SK-N-SH (cell line): ENCODE measurements around the gene MT1X. TPM values are rescaled to one million over a fixed set of nuclear protein-coding genes. Genes with fewer than 3 reads are reported as not detected.

Source experiments
- CTCF ChIA-PET: fragments of 300-600, 350-600 bp; formaldehyde crosslinking; extraction: SDS; loops from one replicate; lab custom pipeline; 2021; lab: Yijun Ruan, JAX
- POLR2A ChIA-PET: fragments of 350-600 bp; sonication (Branson Sonifier 250); formaldehyde crosslinking; extraction: SDS; loops from one replicate; lab custom pipeline; 2020; ENCODE audit warnings: antibody characterized with exemption, inconsistent platforms; lab: Yijun Ruan, JAX
- DNase-seq: peaks from one replicate; pipeline ENCODE4 v3.0.0; 2012
- H2AFZ ChIP-seq: fragments of 200-600 bp; sonication (generic); 2 replicates; pipeline ENCODE4 v1.8.1; 2016; ENCODE audit warnings: antibody characterized with exemption, mild to moderate bottlenecking, low read depth
- H3F3A ChIP-seq: fragments of 200-600 bp; sonication (generic); replicated peaks from 2 replicates; pipeline ENCODE3; 2016; ENCODE audit warnings: antibody characterized with exemption, mild to moderate bottlenecking; ENCODE audit not compliant: insufficient read depth
- H3K27ac ChIP-seq, 2 experiments: fragments of 200-500 bp in 1 of 2; fragments of 200-600 bp in 1 of 2; sonication (Bioruptor generic) in 1 of 2; sonication (generic), shearing (Covaris generic) in 1 of 2; 2 replicates each; pipeline versions ENCODE4 v1.5.1 to v1.6.1; 2014 to 2016; ENCODE audit warnings: low read depth in 2 of 2, inconsistent platforms in 1 of 2, low read length in 1 of 2, mild to moderate bottlenecking in 1 of 2, mixed read lengths in 1 of 2
- H3K27me3 ChIP-seq: fragments of 200-600 bp; sonication (generic), shearing (Covaris generic); 2 replicates; pipeline ENCODE4 v1.6.1; 2016; ENCODE audit warnings: mixed run types; ENCODE audit not compliant: insufficient read depth
- H3K36me3 ChIP-seq, 2 experiments: fragments of 200-500 bp in 1 of 2; fragments of 200-600 bp in 1 of 2; sonication (Bioruptor generic) in 1 of 2; sonication (generic) in 1 of 2; replicated peaks in 1 of 2; 2 replicates each; pipeline versions ENCODE3 to v1.5.1; 2014 to 2016; ENCODE audit warnings: low read length in 1 of 2, mild to moderate bottlenecking in 1 of 2; ENCODE audit not compliant: insufficient read depth in 2 of 2, control insufficient read depth in 1 of 2
- H3K4me1 ChIP-seq, 2 experiments: fragments of 200-500 bp in 1 of 2; fragments of 200-600 bp in 1 of 2; sonication (Bioruptor generic) in 1 of 2; sonication (generic), shearing (Covaris generic) in 1 of 2; 2 replicates each; pipeline versions ENCODE4 v1.5.1 to v1.6.1; 2014 to 2016; ENCODE audit warnings: low read depth in 1 of 2, low read length in 1 of 2, mixed run types in 1 of 2; ENCODE audit not compliant: insufficient read depth in 2 of 2, control insufficient read depth in 1 of 2
- H3K4me2 ChIP-seq: fragments of 200-600 bp; sonication (generic), shearing (Covaris generic); 2 replicates; pipeline ENCODE4 v1.6.1; 2017; ENCODE audit warnings: mixed run types
- H3K4me3 ChIP-seq, 2 experiments: fragments of 200-500 bp in 1 of 2; fragments of 200-600 bp in 1 of 2; sonication (Bioruptor generic) in 1 of 2; sonication (generic), shearing (Covaris generic) in 1 of 2; 2 replicates each; pipeline versions ENCODE4 v1.5.1 to v1.8.1; 2014 to 2016; ENCODE audit warnings: low read depth in 2 of 2, inconsistent platforms in 1 of 2, low read length in 1 of 2, mild to moderate bottlenecking in 1 of 2, mixed read lengths in 1 of 2, moderate library complexity in 1 of 2
- H3K79me2 ChIP-seq: fragments of 200-600 bp; sonication (generic); 2 replicates; pipeline ENCODE4 v1.8.1; 2017; ENCODE audit warnings: mild to moderate bottlenecking; ENCODE audit not compliant: insufficient read depth
- H3K9ac ChIP-seq: fragments of 200-600 bp; sonication (generic); 2 replicates; pipeline ENCODE4 v1.6.1; 2017; ENCODE audit warnings: mixed run types
- H3K9me2 ChIP-seq: fragments of 200-600 bp; sonication (generic); 2 replicates; pipeline ENCODE4 v1.6.1; 2017; ENCODE audit warnings: mixed run types
- H3K9me3 ChIP-seq: fragments of 200-600 bp; sonication (generic); 2 replicates; pipeline ENCODE4 v1.6.1; 2017; ENCODE audit warnings: mixed run types, mild to moderate bottlenecking, moderate library complexity
- H4K20me1 ChIP-seq: fragments of 200-600 bp; sonication (generic); 2 replicates; pipeline ENCODE4 v1.6.1; 2017; ENCODE audit warnings: mild to moderate bottlenecking, mixed run types; ENCODE audit not compliant: insufficient read depth
- CHD2 ChIP-seq: fragments of 150-350 bp; IDR thresholded peaks from 2 replicates; pipeline ENCODE4 v1.6.1; 2018; ENCODE audit warnings: low read length; ENCODE audit not compliant: partially characterized antibody
- ELF1 ChIP-seq: IDR thresholded peaks from 2 replicates; pipeline ENCODE4 v1.4.0; 2012
- EP300 ChIP-seq, 2 experiments: IDR thresholded peaks; 2 replicates each; pipeline versions ENCODE4 v1.4.0 to v1.6.1; 2012; ENCODE audit warnings: borderline replicate concordance in 1 of 2, low read depth in 1 of 2, low read length in 1 of 2
- FOXJ3 ChIP-seq: sonication (generic); formaldehyde crosslinking; IDR thresholded peaks from 2 replicates; pipeline ENCODE4 v1.5.1; 2020; ENCODE audit warnings: mild to moderate bottlenecking, missing genetic modification reagents
- FOXM1 ChIP-seq: IDR thresholded peaks from 2 replicates; pipeline ENCODE4 v1.4.0; 2012; ENCODE audit warnings: low read depth, mild to moderate bottlenecking
- GATA2 ChIP-seq: sonication (generic); formaldehyde crosslinking; IDR thresholded peaks from 2 replicates; pipeline ENCODE4 v1.5.0; 2020; ENCODE audit warnings: mild to moderate bottlenecking, missing genetic modification reagents
- JUND ChIP-seq: IDR thresholded peaks from 2 replicates; pipeline ENCODE4 v1.4.0; 2012
- MEF2A ChIP-seq: IDR thresholded peaks from 2 replicates; pipeline ENCODE4 v1.4.0; 2012; ENCODE audit warnings: low read depth, borderline replicate concordance
- NFIC ChIP-seq: IDR thresholded peaks from 2 replicates; pipeline ENCODE4 v1.4.0; 2012; ENCODE audit warnings: borderline replicate concordance
- PBX3 ChIP-seq: IDR thresholded peaks from 2 replicates; pipeline ENCODE4; 2012
- POLR2AphosphoS5 ChIP-seq: IDR thresholded peaks from 2 replicates; pipeline ENCODE4 v1.6.1; 2012; ENCODE audit warnings: low read depth, low read length
- RAD21 ChIP-seq: IDR thresholded peaks from 2 replicates; pipeline ENCODE4 v1.6.1; 2012; ENCODE audit warnings: mild to moderate bottlenecking, low read length
- RCOR1 ChIP-seq: fragments of 150-350 bp; IDR thresholded peaks from 2 replicates; pipeline ENCODE4 v1.6.1; 2017; ENCODE audit warnings: antibody characterized with exemption, low read length
- SIN3A ChIP-seq: IDR thresholded peaks from 2 replicates; pipeline ENCODE4 v1.6.1; 2012; ENCODE audit warnings: low read depth, mild to moderate bottlenecking, low read length, moderate library complexity, borderline replicate concordance
- SMC3 ChIP-seq: IDR thresholded peaks from 2 replicates; pipeline ENCODE4 v1.6.1; 2012; ENCODE audit warnings: low read depth, low read length, improper control_type of control experiment
- TAF1 ChIP-seq: IDR thresholded peaks from 2 replicates; pipeline ENCODE4 v1.6.1; 2012; ENCODE audit warnings: low read depth, mild to moderate bottlenecking, low read length, moderate library complexity, borderline replicate concordance
- ZBTB33 ChIP-seq: IDR thresholded peaks from 2 replicates; pipeline ENCODE4 v1.4.0; 2012; ENCODE audit warnings: low read depth, borderline replicate concordance
- WGBS: methylation state at CpG from one replicate; pipeline ENCODE4 v1.1.6; 2017; ENCODE audit warnings: low lambda C conversion rate; 5-methylcytosine and 5-hydroxymethylcytosine counted together
- polyA plus RNA-seq, 3 experiments: library from polyadenylated mRNA; depleted of rRNA; stranded (reverse); fragments of >200 nt; gene quantifications; 2 replicates each; pipeline ENCODE4 v1.2.3, GENCODE V29; 2012
- TF ChIP-seq, protein P1 (sequence below): fragments of 150-350 bp; IDR thresholded peaks from 2 replicates; pipeline ENCODE4 v1.6.1; 2017; ENCODE audit warnings: antibody characterized with exemption, low read length, low read depth, borderline replicate concordance
- TF ChIP-seq, protein P2 (sequence below): fragments of 150-350 bp; IDR thresholded peaks from 2 replicates; pipeline ENCODE4 v1.6.1; 2016; ENCODE audit warnings: mild to moderate bottlenecking, low read depth, low read length

Gene MT1X
- polyA plus RNA-seq, 1 of the 3 experiments (the other 2 are of a cell fraction), result 213 TPM

DNA sequence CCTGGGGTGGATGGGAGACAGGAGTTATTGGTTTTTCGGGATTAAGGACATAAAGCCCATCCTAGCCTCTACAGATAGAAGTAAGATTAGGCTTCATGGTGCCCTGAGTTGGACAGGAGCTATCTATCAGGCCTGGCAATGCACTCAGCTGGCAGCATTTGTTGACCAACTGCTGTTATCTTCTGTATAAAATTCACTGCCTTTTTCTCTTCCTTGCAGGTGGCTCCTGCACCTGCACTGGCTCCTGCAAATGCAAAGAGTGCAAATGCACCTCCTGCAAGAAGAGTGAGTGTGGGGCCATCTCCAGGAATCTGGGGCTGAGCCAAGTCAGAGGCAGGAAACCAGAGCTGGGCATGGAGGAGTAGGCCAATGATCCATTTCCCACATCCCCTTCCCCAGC is 43.2 kb upstream of the MT1X start:
- no peaks in the 10 kb centered on the region for H3K9me3 ChIP-seq
- no peaks in the 10 kb centered on the region for H4K20me1 ChIP-seq
- no peak overlapping the region for H3K9ac ChIP-seq
- H3K79me2 ChIP-seq, result no peaks in the 10 kb centered on the region
- POLR2A ChIA-PET, result no interaction called here
- TF ChIP-seq TAF1 (no peak), FOXM1 (no peak), SMC3 (no peak), ZBTB33 (no peak), FOXJ3 (CRISPR knock-in tag) (no peak), RCOR1 (no peak), ELF1 (no peak), CHD2 (no peak), MEF2A (no peak), SIN3A (no peak), NFIC (no peak), GATA2 (no peak), JUND (no peak), RAD21 (no peak), EP300 (IDR thresholded peaks at IDR 0.05; ENCODE audit: borderline replicate concordance in 1 of 2, low read depth in 1 of 2, low read length in 1 of 2) (no peak), POLR2AphosphoS5 (no peak), PBX3 (no peak)
- TF ChIP-seq, protein P1, sequence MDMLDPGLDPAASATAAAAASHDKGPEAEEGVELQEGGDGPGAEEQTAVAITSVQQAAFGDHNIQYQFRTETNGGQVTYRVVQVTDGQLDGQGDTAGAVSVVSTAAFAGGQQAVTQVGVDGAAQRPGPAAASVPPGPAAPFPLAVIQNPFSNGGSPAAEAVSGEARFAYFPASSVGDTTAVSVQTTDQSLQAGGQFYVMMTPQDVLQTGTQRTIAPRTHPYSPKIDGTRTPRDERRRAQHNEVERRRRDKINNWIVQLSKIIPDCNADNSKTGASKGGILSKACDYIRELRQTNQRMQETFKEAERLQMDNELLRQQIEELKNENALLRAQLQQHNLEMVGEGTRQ, result no peak
- TF ChIP-seq, protein P2, sequence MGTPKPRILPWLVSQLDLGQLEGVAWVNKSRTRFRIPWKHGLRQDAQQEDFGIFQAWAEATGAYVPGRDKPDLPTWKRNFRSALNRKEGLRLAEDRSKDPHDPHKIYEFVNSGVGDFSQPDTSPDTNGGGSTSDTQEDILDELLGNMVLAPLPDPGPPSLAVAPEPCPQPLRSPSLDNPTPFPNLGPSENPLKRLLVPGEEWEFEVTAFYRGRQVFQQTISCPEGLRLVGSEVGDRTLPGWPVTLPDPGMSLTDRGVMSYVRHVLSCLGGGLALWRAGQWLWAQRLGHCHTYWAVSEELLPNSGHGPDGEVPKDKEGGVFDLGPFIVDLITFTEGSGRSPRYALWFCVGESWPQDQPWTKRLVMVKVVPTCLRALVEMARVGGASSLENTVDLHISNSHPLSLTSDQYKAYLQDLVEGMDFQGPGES, result no peak
- H3K27me3 ChIP-seq, result peaks cover 31% of the 10 kb centered on the region; the same call in 1 of the 2 replicates
- no peak overlapping the region for H3K4me2 ChIP-seq
- no peaks in the 10 kb centered on the region for H3F3A ChIP-seq
- no peak overlapping the region for H2AFZ ChIP-seq
- no peak for DNase-seq
- 36% methylated on average over 1 of the region's 1 CpG for WGBS
- no peak overlapping the region for H3K27ac ChIP-seq
- H3K9me2 ChIP-seq, result no peaks in the 10 kb centered on the region
- no peak overlapping the region for H3K4me3 ChIP-seq
- H3K36me3 ChIP-seq, result no peaks in the 10 kb centered on the region
- CTCF ChIA-PET, result interaction anchor here (1.5 to 1.7 kb wide), 2 partner anchors 12 to 36 kb away, joined by 4 read pairs; partner anchors contain the start of gene MT1B
- H3K4me1 ChIP-seq, result peaks cover 0 to 9% of the 10 kb centered on the region in 2 experiments; a peak in 1 of 4 replicates
